BLaER1 treated with 17β-estradiol and CSF1 and Interleukin-3, amounts not matched to agents 10 nM and 100 nM (cell line): ENCODE results near the gene FLII.

ENCODE experiments used
- H3K27ac ChIP-seq, 11 experiments: shearing (Covaris generic); formaldehyde crosslinking; 2 replicates each; pipeline ENCODE4 v1.8.1; 2022
- H3K27me3 ChIP-seq, 11 experiments: shearing (Covaris generic); formaldehyde crosslinking; 2 replicates each; pipeline ENCODE4 v1.8.1; 2022
- H3K36me3 ChIP-seq, 11 experiments: shearing (Covaris generic); formaldehyde crosslinking; 2 replicates each; pipeline ENCODE4 v1.8.1; 2022
- H3K4me1 ChIP-seq, 10 experiments: shearing (Covaris generic); formaldehyde crosslinking; 2 replicates each; pipeline ENCODE4 v1.8.1; 2022
- H3K4me2 ChIP-seq, 11 experiments: shearing (Covaris generic); formaldehyde crosslinking; 2 replicates each; pipeline ENCODE4 v1.8.1; 2022
- H3K4me3 ChIP-seq, 10 experiments: shearing (Covaris generic); formaldehyde crosslinking; 2 replicates each; pipeline ENCODE4 v1.8.1; 2022
- H3K9ac ChIP-seq, 11 experiments: shearing (Covaris generic); formaldehyde crosslinking; 2 replicates each; pipeline ENCODE4 v1.8.1; 2022
- H3K9me3 ChIP-seq, 11 experiments: shearing (Covaris generic); formaldehyde crosslinking; replicated peaks in 1 of 11; 2 replicates each; pipeline ENCODE4 v1.8.1; 2022
- H4K20me1 ChIP-seq, 11 experiments: shearing (Covaris generic); formaldehyde crosslinking; 2 replicates each; pipeline ENCODE4 v1.8.1; 2022
- Cebpa-rat ChIP-seq, 11 experiments: shearing (Covaris generic); IDR thresholded peaks; 2 replicates each; pipeline ENCODE4 v1.8.1; 2022

The FLII gene

GRCh38 chr17:18201108-18201507 lies 57.4 kb downstream of the FLII start:
- Histone ChIP-seq H3K4me2 (no peak overlapping the region), H3K36me3 (peaks cover 92 to 100% (median 99%) of the 10 kb centered on the region in 11 experiments), H3K4me3 (no peak overlapping the region), H3K27me3 (no peaks in the 10 kb centered on the region), H3K27ac (no peak overlapping the region), H3K4me1 (no peaks in the 10 kb centered on the region; a peak in 1 of 20 replicates), H3K9ac (no peak overlapping the region), H4K20me1 (peaks cover 98 to 100% (median 100%) of the 10 kb centered on the region in 11 experiments), H3K9me3 (no peaks in the 10 kb centered on the region)
- TF ChIP-seq Cebpa-rat (IDR thresholded peaks at IDR 0.05), result no peak

- no peak overlapping the region for H3K9ac ChIP-seq
- TF ChIP-seq Cebpa-rat (IDR thresholded peaks at IDR 0.05), result no peak
- H3K4me2 ChIP-seq, result no peak overlapping the region
- no peak overlapping the region for H3K4me3 ChIP-seq
- no peak overlapping the region for H3K27ac ChIP-seq
- H3K4me1 ChIP-seq, result no peaks in the 10 kb centered on the region; a peak in 1 of 20 replicates
- H3K9me3 ChIP-seq, result no peaks in the 10 kb centered on the region
- peaks cover 88 to 98% (median 96%) of the 10 kb centered on the region in 11 experiments for H3K36me3 ChIP-seq
- peaks cover 93 to 100% (median 98%) of the 10 kb centered on the region in 11 experiments for H4K20me1 ChIP-seq
- H3K27me3 ChIP-seq, result no peaks in the 10 kb centered on the region
These were observed 60.0 kb downstream of the FLII start for GRCh38 chr17:18198530-18198929.

GRCh38 chr17:18197535-18198194 lies 60.9 kb downstream of the FLII start:
- peaks cover 95 to 100% (median 98%) of the 10 kb centered on the region in 11 experiments for H4K20me1 ChIP-seq
- TF ChIP-seq Cebpa-rat (IDR thresholded peaks at IDR 0.05), result no peak
- no peak overlapping the region for H3K9ac ChIP-seq
- H3K4me3 ChIP-seq, result no peak overlapping the region
- H3K4me1 ChIP-seq, result no peaks in the 10 kb centered on the region; a peak in 1 of 20 replicates
- no peaks in the 10 kb centered on the region for H3K27me3 ChIP-seq
- no peaks in the 10 kb centered on the region for H3K9me3 ChIP-seq
- peaks cover 86 to 97% (median 96%) of the 10 kb centered on the region in 11 experiments for H3K36me3 ChIP-seq
- H3K4me2 ChIP-seq, result no peak overlapping the region
- H3K27ac ChIP-seq, result no peak overlapping the region

- no peaks in the 10 kb centered on the region for H3K9me3 ChIP-seq
- no peak overlapping the region for H3K4me2 ChIP-seq
- no peak overlapping the region for H3K4me3 ChIP-seq
- peaks cover 10 to 20% (median 14%) of the 10 kb centered on the region in 10 experiments; a peak in 19 of 20 replicates for H3K4me1 ChIP-seq
- no peak overlapping the region for H3K27ac ChIP-seq
- H4K20me1 ChIP-seq, result peaks cover 95 to 100% (median 98%) of the 10 kb centered on the region in 11 experiments
- H3K9ac ChIP-seq, result no peak overlapping the region
- no peaks in the 10 kb centered on the region for H3K27me3 ChIP-seq
- H3K36me3 ChIP-seq, result peaks cover 77 to 98% (median 95%) of the 10 kb centered on the region in 11 experiments
- TF ChIP-seq Cebpa-rat (IDR thresholded peaks at IDR 0.05), result no peak
These were observed 63.3 kb downstream of the FLII start for GRCh38 chr17:18195246-18195645.
